H1 (cell line): Measurements from ENCODE around the gene CXCL6. TPM values are rescaled to one million over a fixed set of nuclear protein-coding genes. Genes with fewer than 3 reads are reported as not detected.
A peak's percentile ranks its signal among the peaks of the same experiment; 100 is the strongest.

ENCODE experiments used
- CTCF ChIA-PET: fragments of 300-600 bp; sonication (Branson Sonifier 250); formaldehyde crosslinking; loops from one replicate; lab custom pipeline; 2021; ENCODE audit not compliant: partially characterized antibody; lab: Charles Lee
- POLR2A ChIA-PET: fragments of 300-600 bp; sonication (Branson Sonifier 250); formaldehyde crosslinking; loops from one replicate; lab custom pipeline; 2021; ENCODE audit warnings: inconsistent platforms; ENCODE audit not compliant: partially characterized antibody; lab: Charles Lee
- DNase-seq, 2 experiments: peaks; one replicate each; pipeline versions ENCODE4 v3.0.0 to v3.0.0-alpha.2; 2010 to 2022; ENCODE audit warnings: low spot score in 2 of 2, low read depth in 1 of 2, mixed read lengths in 1 of 2
- FAIRE-seq: peaks from 2 replicates; lab custom pipeline; 2011; peaks lifted over from hg19 to GRCh38; lab: Jason Lieb, UNC
- H2AFZ ChIP-seq: 2 replicates; pipeline ENCODE4 v1.8.1; 2012; ENCODE audit warnings: low read length, inconsistent platforms
- H2AK5ac ChIP-seq: 2 replicates; pipeline ENCODE4 v1.6.1; 2013; ENCODE audit warnings: low read depth, low read length
- H2BK120ac ChIP-seq: replicated peaks from 2 replicates; pipeline ENCODE3; 2013; ENCODE audit warnings: low read depth, low read length, inconsistent platforms
- H2BK12ac ChIP-seq: 2 replicates; pipeline ENCODE4 v1.6.1; 2013; ENCODE audit warnings: low read depth, low read length
- H2BK15ac ChIP-seq: 2 replicates; pipeline ENCODE4 v1.6.1; 2013; ENCODE audit warnings: low read length
- H2BK20ac ChIP-seq: 2 replicates; pipeline ENCODE4 v1.6.1; 2013; ENCODE audit warnings: low read length
- H2BK5ac ChIP-seq: 2 replicates; pipeline ENCODE4 v1.6.1; 2013; ENCODE audit warnings: low read depth, low read length
- H3K14ac ChIP-seq: 2 replicates; pipeline ENCODE4 v1.6.1; 2013; ENCODE audit warnings: inconsistent platforms; ENCODE audit not compliant: insufficient read length
- H3K18ac ChIP-seq: 2 replicates; pipeline ENCODE4 v1.6.1; 2013; ENCODE audit warnings: low read length; ENCODE audit errors: extremely low read depth
- H3K23ac ChIP-seq: 2 replicates; pipeline ENCODE4 v1.6.1; 2013; ENCODE audit warnings: inconsistent platforms; ENCODE audit not compliant: insufficient read length
- H3K23me2 ChIP-seq: 2 replicates; pipeline ENCODE4 v1.6.1; 2013; ENCODE audit warnings: low read depth, low read length
- H3K27ac ChIP-seq: 2 replicates; pipeline ENCODE4 v1.6.1; 2011; ENCODE audit warnings: low read depth, low read length, inconsistent platforms
- H3K27me3 ChIP-seq, 4 experiments: replicated peaks in 1 of 4; 1 replicate in 1 of 4; 2 replicates in 3 of 4; pipeline versions ENCODE4 v1.6.1 to v1.8.1; 2011 to 2013; ENCODE audit warnings: low read length in 3 of 4, mild to moderate bottlenecking in 3 of 4, inconsistent platforms in 2 of 4, mixed read lengths in 2 of 4, moderate library complexity in 1 of 4; ENCODE audit not compliant: control insufficient read depth in 3 of 4, insufficient read depth in 3 of 4; ENCODE audit errors: extremely low read depth in 1 of 4
- H3K36me3 ChIP-seq, 4 experiments: 2 replicates each; pipeline versions ENCODE4 v1.6.1 to v1.8.1; 2011 to 2013; ENCODE audit warnings: mild to moderate bottlenecking in 4 of 4, low read length in 3 of 4, moderate library complexity in 2 of 4, control low read depth in 1 of 4, inconsistent platforms in 1 of 4; ENCODE audit not compliant: insufficient read depth in 4 of 4, control insufficient read depth in 2 of 4
- H3K4ac ChIP-seq: replicated peaks from 2 replicates; pipeline ENCODE3; 2013; ENCODE audit warnings: low read length, low read depth, mixed read lengths, inconsistent platforms; ENCODE audit not compliant: insufficient read length
- H3K4me1 ChIP-seq, 4 experiments: replicated peaks in 1 of 4; 1 replicate in 1 of 4; 2 replicates in 3 of 4; pipeline versions ENCODE4 v1.6.1 to v1.8.1; 2011 to 2013; ENCODE audit warnings: low read length in 3 of 4, inconsistent platforms in 2 of 4, mixed read lengths in 1 of 4; ENCODE audit not compliant: insufficient read depth in 4 of 4, control insufficient read depth in 3 of 4
- H3K4me2 ChIP-seq, 2 experiments: 2 replicates each; pipeline versions ENCODE4 v1.6.1 to v1.8.1; 2011 to 2013; ENCODE audit warnings: low read depth in 2 of 2, low read length in 2 of 2, control low read depth in 1 of 2, inconsistent platforms in 1 of 2, mild to moderate bottlenecking in 1 of 2; ENCODE audit not compliant: insufficient read depth in 1 of 2
- H3K4me3 ChIP-seq, 4 experiments: fragments of 200-600, 300-600 bp in 1 of 4; sonication (generic), shearing (Covaris generic), sonication (Bioruptor Twin) in 1 of 4; 2 replicates each; pipeline versions ENCODE4 v1.5.1 to v1.8.1; 2011 to 2016; ENCODE audit warnings: low read length in 4 of 4, low read depth in 3 of 4, control low read depth in 2 of 4, inconsistent platforms in 2 of 4, mild to moderate bottlenecking in 2 of 4, mixed read lengths in 1 of 4, moderate library complexity in 1 of 4; ENCODE audit not compliant: insufficient read depth in 2 of 4; ENCODE audit errors: extremely low read depth in 1 of 4
- H3K56ac ChIP-seq: replicated peaks from 2 replicates; pipeline ENCODE3; 2013; ENCODE audit warnings: low read depth, mild to moderate bottlenecking, mixed read lengths, low read length, inconsistent platforms; ENCODE audit not compliant: insufficient read length
- H3K79me1 ChIP-seq: 2 replicates; pipeline ENCODE4 v1.6.1; 2013; ENCODE audit warnings: low read depth, low read length, control low read depth
- H3K79me2 ChIP-seq, 2 experiments: 2 replicates each; pipeline versions ENCODE4 v1.6.1 to v1.8.1; 2012 to 2013; ENCODE audit warnings: low read length in 2 of 2, mild to moderate bottlenecking in 2 of 2, inconsistent platforms in 1 of 2; ENCODE audit not compliant: insufficient read depth in 2 of 2, control insufficient read depth in 1 of 2
- H3K9ac ChIP-seq, 4 experiments: replicated peaks in 1 of 4; 1 replicate in 1 of 4; 2 replicates in 3 of 4; pipeline versions ENCODE4 v1.6.1 to v1.8.1; 2011 to 2013; ENCODE audit warnings: low read depth in 3 of 4, low read length in 3 of 4, control low read depth in 2 of 4, mild to moderate bottlenecking in 2 of 4, moderate library complexity in 2 of 4, inconsistent platforms in 1 of 4; ENCODE audit errors: extremely low read depth in 1 of 4
- H3K9me3 ChIP-seq, 2 experiments: 2 replicates each; pipeline versions ENCODE4 v1.6.1 to v1.8.1; 2012 to 2013; ENCODE audit warnings: mild to moderate bottlenecking in 2 of 2, moderate library complexity in 2 of 2, control low read depth in 1 of 2, inconsistent platforms in 1 of 2, low read depth in 1 of 2, low read length in 1 of 2, mixed read lengths in 1 of 2; ENCODE audit not compliant: insufficient read depth in 2 of 2
- H4K20me1 ChIP-seq, 2 experiments: replicated peaks in 1 of 2; 2 replicates each; pipeline versions ENCODE3 to v1.8.1; 2011 to 2013; ENCODE audit warnings: inconsistent platforms in 2 of 2, low read length in 2 of 2, mild to moderate bottlenecking in 1 of 2; ENCODE audit not compliant: insufficient read depth in 2 of 2, control insufficient read depth in 1 of 2
- H4K5ac ChIP-seq: 2 replicates; pipeline ENCODE4 v1.6.1; 2013; ENCODE audit warnings: low read length, low read depth, mixed read lengths, inconsistent platforms; ENCODE audit not compliant: insufficient read length
- H4K8ac ChIP-seq: 2 replicates; pipeline ENCODE4 v1.8.0; 2013; ENCODE audit warnings: mild to moderate bottlenecking, moderate library complexity, low read length, inconsistent platforms; ENCODE audit not compliant: insufficient read depth; ENCODE audit errors: extremely low read depth
- H4K91ac ChIP-seq: replicated peaks from 2 replicates; pipeline ENCODE3; 2013; ENCODE audit warnings: low read length, mixed read lengths, inconsistent platforms; ENCODE audit not compliant: insufficient read length
- MAFK ChIP-seq: IDR thresholded peaks from 2 replicates; pipeline ENCODE4 v1.6.1; 2012; ENCODE audit warnings: low read depth, mild to moderate bottlenecking, improper control_type of control experiment, low read length
- SAP30 ChIP-seq: fragments of 300-600 bp; sonication (generic); IDR thresholded peaks from 2 replicates; pipeline ENCODE4 v1.7.1; 2012; ENCODE audit warnings: low read length, moderate library complexity, mild to moderate bottlenecking, inconsistent platforms; ENCODE audit not compliant: insufficient read depth, insufficient replicate concordance
- WGBS, 2 experiments: shearing (Covaris generic) in 1 of 2; methylation state at CpG; one replicate each; pipeline versions ENCODE4 v1.1.6 to v1.1.7; 2013 to 2015; ENCODE audit warnings: low lambda C conversion rate in 2 of 2, mixed read lengths in 2 of 2, inconsistent platforms in 1 of 2, low coverage in 1 of 2, missing lambda C conversion rate in 1 of 2; ENCODE audit not compliant: insufficient replicate concordance in 2 of 2, insufficient coverage in 1 of 2, insufficient read length in 1 of 2; ENCODE audit errors: extremely low coverage in 1 of 2, missing lambda C conversion rate in 1 of 2; 5-methylcytosine and 5-hydroxymethylcytosine counted together
- polyA plus RNA-seq, 7 experiments: library from polyadenylated mRNA; depleted of rRNA in 3 of 7; stranded (reverse) in 5 of 7; unstranded in 2 of 7; fragments of >200 nt in 5 of 7; fragments of 200-250 nt in 2 of 7; gene quantifications; 1 replicate in 5 of 7; 2 replicates in 1 of 7; 4 replicates in 1 of 7; pipeline versions ENCODE4 v1.2.1 to v1.2.3, GENCODE V29; 2011 to 2013; ENCODE audit warnings: missing spikeins in 2 of 7, mixed read lengths in 2 of 7
- total RNA-seq: library from RNA; stranded (reverse); fragmentation: NEBNext Ultra II Directional; extraction: Animal tissue kit (Norgen Biotek cat#: 25700); gene quantifications from 2 replicates; pipeline ENCODE4 v1.2.1, GENCODE V29; 2021

The CXCL6 gene
- total and polyA plus RNA-seq, 2 of the 8 experiments (the other 6 are each of a cell fraction or from before 2014, with no cell fraction given) = 6.3 to 8.0 TPM

- H3K36me3 ChIP-seq = no peaks in the 10 kb centered on the region
- H2BK120ac ChIP-seq = no peak overlapping the region
- peak overlapping the region; percentile 32 to 33; a peak in 2 of 4 replicates for H3K4me2 ChIP-seq
- H3K27ac ChIP-seq = no peak overlapping the region
- CTCF ChIA-PET = interaction anchor here (0.6 to 5.0 kb wide), 9 partner anchors 10 to 205 kb away, joined by 3 to 40 read pairs (median 3); partner anchors contain the start of genes CXCL1 and CXCL6
- H3K79me2 ChIP-seq = no peaks in the 10 kb centered on the region
- H3K27me3 ChIP-seq = no peaks in the 10 kb centered on the region
- H3K14ac ChIP-seq = no peak overlapping the region
- peak overlapping the region in 1 of 4 experiments; percentile 18; a peak in 1 of 8 replicates for H3K4me3 ChIP-seq
- no peak for DNase-seq
- no peak overlapping the region for H3K23ac ChIP-seq
- POLR2A ChIA-PET = no interaction called here
- H3K23me2 ChIP-seq = no peaks in the 10 kb centered on the region; the same call in 1 of the 2 replicates
- no peak overlapping the region for H4K5ac ChIP-seq
- TF ChIP-seq MAFK (peak; percentile 95), SAP30 (no peak)
- no peak overlapping the region; the same call in 1 of the 2 replicates for H2BK15ac ChIP-seq
- no peaks in the 10 kb centered on the region for H3K79me1 ChIP-seq
- H2AK5ac ChIP-seq = no peak overlapping the region
- H3K4me1 ChIP-seq = 0 out of 7 replicates have a peak, but pooled peaks cover 0 to 3% (median 0%) of the 10 kb centered on the region in 4 experiments
- 0 out of 2 replicates have a peak overlapping the region, but pooled peaks have one; percentile 5 for H4K8ac ChIP-seq
- H3K9me3 ChIP-seq = no peaks in the 10 kb centered on the region
- 67% methylated on average over 7 of the region's 8 CpGs; no CpG with 5 or more reads in 1 of the 2 experiments for WGBS, 2 experiments
- H3K4ac ChIP-seq = no peak overlapping the region
- peak overlapping the region; percentile 77; the same call in 1 of the 2 replicates for H2AFZ ChIP-seq
- no peak overlapping the region for H3K56ac ChIP-seq
- H3K9ac ChIP-seq = no peak overlapping the region
- no peak overlapping the region for H3K18ac ChIP-seq
- H4K20me1 ChIP-seq = no peaks in the 10 kb centered on the region
- H2BK20ac ChIP-seq = no peak overlapping the region
- FAIRE-seq = no peak
- no peak overlapping the region for H4K91ac ChIP-seq
- no peak overlapping the region for H2BK12ac ChIP-seq
- H2BK5ac ChIP-seq = no peak overlapping the region
Observed at GRCh38 chr4:73853718-73854473, 17.4 kb downstream of the CXCL6 start.
